GM12873 (cell line): Measurements from ENCODE around the gene TTC28.
"Not testable (repeated sequence)": the region's sequence is repeated elsewhere in the genome, so short reads cannot be mapped to it uniquely, and the experiment has no call there.

ENCODE experiments used
- TF ChIP-seq, protein P1 (sequence below): IDR thresholded peaks from 2 replicates; pipeline ENCODE4 v1.5.1; 2012; ENCODE audit warnings: low read depth, mild to moderate bottlenecking, moderate library complexity, low read length, control low read depth; ENCODE audit not compliant: insufficient read depth; ENCODE audit errors: missing control alignments

The TTC28 gene

GRCh38 chr22:28679611-28680287, at the start of gene TTC28:
TSS of gene TTC28 (minus strand) at chr22:28679840. CDS start at chr22:28679723, 117 bp downstream.
- TF ChIP-seq, protein P1, sequence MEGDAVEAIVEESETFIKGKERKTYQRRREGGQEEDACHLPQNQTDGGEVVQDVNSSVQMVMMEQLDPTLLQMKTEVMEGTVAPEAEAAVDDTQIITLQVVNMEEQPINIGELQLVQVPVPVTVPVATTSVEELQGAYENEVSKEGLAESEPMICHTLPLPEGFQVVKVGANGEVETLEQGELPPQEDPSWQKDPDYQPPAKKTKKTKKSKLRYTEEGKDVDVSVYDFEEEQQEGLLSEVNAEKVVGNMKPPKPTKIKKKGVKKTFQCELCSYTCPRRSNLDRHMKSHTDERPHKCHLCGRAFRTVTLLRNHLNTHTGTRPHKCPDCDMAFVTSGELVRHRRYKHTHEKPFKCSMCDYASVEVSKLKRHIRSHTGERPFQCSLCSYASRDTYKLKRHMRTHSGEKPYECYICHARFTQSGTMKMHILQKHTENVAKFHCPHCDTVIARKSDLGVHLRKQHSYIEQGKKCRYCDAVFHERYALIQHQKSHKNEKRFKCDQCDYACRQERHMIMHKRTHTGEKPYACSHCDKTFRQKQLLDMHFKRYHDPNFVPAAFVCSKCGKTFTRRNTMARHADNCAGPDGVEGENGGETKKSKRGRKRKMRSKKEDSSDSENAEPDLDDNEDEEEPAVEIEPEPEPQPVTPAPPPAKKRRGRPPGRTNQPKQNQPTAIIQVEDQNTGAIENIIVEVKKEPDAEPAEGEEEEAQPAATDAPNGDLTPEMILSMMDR: not testable (repeated sequence)

DNA sequence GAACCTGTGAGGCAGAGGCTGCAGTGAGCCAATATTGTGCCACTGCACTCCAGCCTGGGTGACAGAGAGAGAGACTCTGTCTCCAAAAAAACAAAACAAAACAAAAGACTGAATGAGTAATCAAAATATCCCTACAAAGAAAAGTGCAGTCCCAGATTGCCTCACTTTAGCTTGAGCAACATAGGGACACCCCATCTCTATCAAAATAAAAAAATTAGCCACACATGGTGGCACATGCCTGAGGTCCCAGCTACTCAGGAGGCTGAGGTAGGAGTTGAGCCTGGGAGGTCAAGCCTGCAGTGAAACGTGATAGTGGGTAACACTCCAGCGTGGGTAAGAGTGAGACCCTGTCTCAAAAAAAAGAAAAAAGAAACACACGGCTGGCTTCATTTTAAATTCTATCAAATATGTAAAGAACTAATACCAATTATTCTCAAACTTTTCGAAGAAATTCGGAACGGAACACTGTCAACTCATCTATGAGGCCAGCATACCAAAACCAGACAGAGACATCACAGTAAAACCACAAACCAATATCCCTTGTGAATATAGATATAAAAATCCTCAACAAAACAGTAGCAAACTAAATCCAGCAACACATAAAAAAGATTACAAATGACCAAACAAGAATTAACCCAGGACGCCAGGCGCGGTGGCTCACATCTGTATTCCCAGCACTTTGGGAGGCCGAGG, 49.1 kb upstream of the TTC28 start:
- TF ChIP-seq, protein P1: no peak

DNA sequence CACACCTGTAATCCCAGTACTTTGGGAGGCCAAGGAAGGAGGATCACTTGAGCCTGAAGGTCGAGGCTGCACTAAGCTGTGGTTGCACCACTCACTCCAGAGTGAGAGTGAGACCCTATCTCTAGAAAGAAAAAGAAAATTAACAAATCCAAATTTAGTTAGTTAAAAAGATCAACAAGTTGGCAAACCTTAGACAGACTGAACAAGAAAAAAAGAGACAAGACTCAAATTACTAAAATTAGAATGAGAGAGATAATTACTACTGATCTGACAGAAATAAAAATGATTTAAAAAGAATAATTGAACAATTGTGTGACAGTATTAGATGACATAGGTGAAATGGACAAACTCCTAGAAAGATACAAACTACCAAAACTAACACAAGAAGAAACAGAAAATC, 48.4 kb upstream of the TTC28 start:
- TF ChIP-seq, protein P1: no peak

GRCh38 chr22:28718044-28718443, 38.4 kb upstream of the TTC28 start:
- TF ChIP-seq, protein P1: no peak

DNA sequence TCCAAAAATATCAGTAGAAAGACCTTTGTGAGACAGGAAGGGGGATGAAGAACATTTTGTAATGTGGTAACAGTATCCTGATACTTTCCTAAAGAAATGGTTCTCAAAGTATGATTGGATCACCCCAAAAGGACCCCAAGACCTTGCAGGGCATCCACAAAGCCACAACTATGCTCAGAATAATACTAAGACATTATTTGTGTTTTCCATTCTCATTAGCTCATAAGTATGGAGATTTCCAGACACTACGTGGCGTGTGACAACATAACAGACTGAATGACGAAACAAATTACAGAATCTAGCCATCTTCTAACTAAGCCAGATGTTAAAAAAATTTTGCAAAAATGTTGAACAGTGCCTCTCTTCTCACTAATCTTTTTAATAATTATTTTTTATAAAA, 37.0 kb upstream of the TTC28 start:
- TF ChIP-seq, protein P1: no peak

- TF ChIP-seq, protein P1: no peak
Measured at GRCh38 chr22:28715611-28716010, 36.0 kb upstream of the TTC28 start.

GRCh38 chr22:28714043-28714628, 34.5 kb upstream of the TTC28 start:
- TF ChIP-seq, protein P1: no peak
